ENCODE results near the gene CEP97.
"Not testable (repeated sequence)": the region's sequence is repeated elsewhere in the genome, so short reads cannot be mapped to it uniquely, and the experiment has no call there.

The CEP97 gene

GRCh38 chr3:101758224-101758623 is 33.8 kb downstream of the CEP97 start:
- in situ Hi-C loops (cut with HindIII; ENCODE audit: low sequenced_read_pairs), result no loop called here

- in situ Hi-C loops (cut with HindIII; ENCODE audit: low sequenced_read_pairs), result no loop called here
Measured at GRCh38 chr3:101762041-101762646, 37.7 kb downstream of the CEP97 start.

- in situ Hi-C loops (cut with HindIII; ENCODE audit: low sequenced_read_pairs), result not testable (repeated sequence)
Measured at GRCh38 chr3:101777745-101778281, 53.4 kb downstream of the CEP97 start.

GRCh38 chr3:101778385-101779046 is 54.1 kb downstream of the CEP97 start:
- in situ Hi-C loops (cut with HindIII; ENCODE audit: low sequenced_read_pairs), result no loop called here

GRCh38 chr3:101779047-101779821 is 54.8 kb downstream of the CEP97 start, which contains the start of gene NXPE3:
TSS of gene NXPE3 (plus strand) at chr3:101779211. CDS start at chr3:101785597, 6,386 bp downstream.
- in situ Hi-C loops (cut with HindIII; ENCODE audit: low sequenced_read_pairs), result no loop called here

- in situ Hi-C loops (cut with HindIII; ENCODE audit: low sequenced_read_pairs), result loop anchor here (10.0 kb wide), 1 partner anchor 755 kb away; no protein-coding TSS in a partner anchor
Measured at GRCh38 chr3:101779822-101780381, 55.5 kb downstream of the CEP97 start.

GRCh38 chr3:101780661-101781060 is 56.2 kb downstream of the CEP97 start:
- in situ Hi-C loops (cut with HindIII; ENCODE audit: low sequenced_read_pairs), result loop anchor here (10.0 kb wide), 1 partner anchor 754 kb away; no protein-coding TSS in a partner anchor

GRCh38 chr3:101781166-101781565 is 56.8 kb downstream of the CEP97 start:
- in situ Hi-C loops (cut with HindIII; ENCODE audit: low sequenced_read_pairs), result loop anchor here (10.0 kb wide), 1 partner anchor 754 kb away; no protein-coding TSS in a partner anchor

- in situ Hi-C loops (cut with HindIII; ENCODE audit: low sequenced_read_pairs), result loop anchor here (10.0 kb wide), 1 partner anchor 750 kb away; no protein-coding TSS in a partner anchor
Measured at GRCh38 chr3:101784855-101785613, 60.6 kb downstream of the CEP97 start.

- in situ Hi-C loops (cut with HindIII; ENCODE audit: low sequenced_read_pairs), result no loop called here
Measured at GRCh38 chr3:101791778-101792177, 67.4 kb downstream of the CEP97 start.

- in situ Hi-C loops (cut with HindIII; ENCODE audit: low sequenced_read_pairs), result no loop called here
Measured at GRCh38 chr3:101796077-101796680, 71.8 kb downstream of the CEP97 start.

GRCh38 chr3:101801174-101801573 is 76.8 kb downstream of the CEP97 start:
- in situ Hi-C loops (cut with HindIII; ENCODE audit: low sequenced_read_pairs), result no loop called here

- in situ Hi-C loops (cut with HindIII; ENCODE audit: low sequenced_read_pairs), result no loop called here
Measured at GRCh38 chr3:101802179-101802578, 77.8 kb downstream of the CEP97 start.

- in situ Hi-C loops (cut with HindIII; ENCODE audit: low sequenced_read_pairs), result no loop called here
Measured at GRCh38 chr3:101803173-101803782, 78.9 kb downstream of the CEP97 start.

GRCh38 chr3:101803939-101804338 is 79.5 kb downstream of the CEP97 start:
- in situ Hi-C loops (cut with HindIII; ENCODE audit: low sequenced_read_pairs), result no loop called here

- in situ Hi-C loops (cut with HindIII; ENCODE audit: low sequenced_read_pairs), result no loop called here
Measured at GRCh38 chr3:101806491-101806890, 82.1 kb downstream of the CEP97 start.

GRCh38 chr3:101807888-101808287 is 83.5 kb downstream of the CEP97 start:
- in situ Hi-C loops (cut with HindIII; ENCODE audit: low sequenced_read_pairs), result no loop called here

- in situ Hi-C loops (cut with HindIII; ENCODE audit: low sequenced_read_pairs), result loop anchor here (5.0 kb wide), 1 partner anchor 428 kb away; no protein-coding TSS in a partner anchor
Measured at GRCh38 chr3:101809178-101810021, 85.0 kb downstream of the CEP97 start.

Data from DLD1 (cell line).